ENCODE measurements around the gene RTL10.
"Not testable (repeated sequence)": the region's sequence is repeated elsewhere in the genome, so short reads cannot be mapped to it uniquely, and the experiment has no call there.

RTL10 gene

DNA sequence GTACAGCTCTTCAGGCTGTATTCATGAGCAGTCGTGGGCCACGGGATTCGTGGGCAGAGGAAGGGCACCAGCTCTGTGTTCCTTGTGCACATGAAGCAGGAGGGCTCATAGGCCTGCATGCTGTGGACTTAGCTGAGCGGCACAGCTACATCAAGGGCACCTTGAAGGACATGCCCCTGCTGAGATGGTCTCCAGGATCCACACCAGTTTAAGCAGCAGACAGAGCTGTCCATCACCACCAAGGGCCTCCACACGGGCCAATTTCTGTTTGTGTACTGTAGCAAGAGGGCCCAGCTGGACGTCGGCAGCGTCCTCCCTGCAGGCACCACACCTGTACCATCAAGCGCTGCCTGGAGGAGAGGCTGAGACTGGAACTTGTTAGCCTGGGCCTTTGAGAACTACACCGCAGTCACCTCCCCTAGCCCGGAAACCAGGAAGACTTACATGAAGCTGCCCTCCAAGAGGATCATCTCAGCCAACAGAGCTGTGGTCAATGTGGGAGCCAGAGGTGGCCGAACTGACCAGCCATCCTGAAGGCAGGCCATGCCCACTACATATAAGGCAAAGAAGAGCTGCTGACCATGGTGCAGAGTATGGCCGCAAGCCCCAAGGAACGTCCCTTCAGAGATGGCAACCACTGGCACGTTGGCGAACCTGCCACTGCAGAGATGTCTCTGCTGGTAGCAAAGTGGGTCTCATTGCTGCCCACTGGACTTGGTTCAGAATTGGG lies 32.7 kb upstream of the RTL10 start:
- no peaks in the 10 kb centered on the region for H3K27me3 ChIP-seq (ENCODE audit: low read depth, low read length)
- H3K4me3 ChIP-seq (ENCODE audit: low read depth in 1 of 2, low read length in 2 of 2) = no peak overlapping the region
- H3K27ac ChIP-seq (ENCODE audit: low read length) = no peak overlapping the region
- peaks cover 3% of the 10 kb centered on the region in 2 donors for H3K36me3 ChIP-seq (ENCODE audit: control insufficient read depth in 1 of 2, insufficient read depth in 2 of 2, low read length in 2 of 2)
- peaks cover 6 to 11% of the 10 kb centered on the region in 2 donors for H3K4me1 ChIP-seq (ENCODE audit: control insufficient read depth in 1 of 2, insufficient read depth in 2 of 2, low read length in 2 of 2)
- no peaks in the 10 kb centered on the region for H3K9me3 ChIP-seq (ENCODE audit: control insufficient read depth in 1 of 2, low read length in 2 of 2)

DNA sequence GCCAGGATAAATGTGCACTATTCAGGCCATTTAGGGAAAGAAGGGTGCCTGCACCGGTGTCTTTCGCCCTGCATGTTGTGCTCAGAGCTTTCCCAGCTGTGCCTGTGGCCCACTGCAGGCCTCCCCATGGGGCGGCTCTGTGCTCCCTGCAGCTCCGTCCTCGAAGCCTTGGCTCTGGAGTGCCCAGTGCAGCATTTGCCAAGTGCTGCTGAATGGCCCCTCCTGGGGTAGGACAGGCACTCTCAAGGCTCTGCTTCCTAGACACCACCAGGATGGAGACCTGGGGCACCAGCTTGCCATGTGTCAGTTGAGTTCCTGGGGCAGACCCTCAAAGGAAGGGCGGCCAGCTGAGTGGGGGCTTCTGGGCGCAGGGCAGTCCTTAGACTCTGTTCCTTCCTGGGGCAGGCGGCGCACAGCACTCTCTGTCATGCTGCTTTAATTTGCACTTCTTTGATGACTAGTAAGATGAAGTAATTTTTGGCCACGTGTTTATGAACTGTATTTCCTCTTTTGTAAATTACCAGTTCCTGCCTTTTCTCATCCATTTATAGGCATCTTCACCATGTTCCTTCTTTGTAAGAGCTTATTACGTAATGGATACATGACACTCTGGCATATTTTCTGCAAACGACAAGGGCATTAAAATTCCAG lies 32.1 kb upstream of the RTL10 start:
- no peaks in the 10 kb centered on the region for H3K9me3 ChIP-seq (ENCODE audit: control insufficient read depth in 1 of 2, low read length in 2 of 2)
- no peak overlapping the region for H3K27ac ChIP-seq (ENCODE audit: low read length)
- H3K4me3 ChIP-seq (ENCODE audit: low read depth in 1 of 2, low read length in 2 of 2) = no peak overlapping the region
- H3K27me3 ChIP-seq (ENCODE audit: low read depth, low read length) = no peaks in the 10 kb centered on the region
- H3K4me1 ChIP-seq (ENCODE audit: control insufficient read depth in 1 of 2, insufficient read depth in 2 of 2, low read length in 2 of 2) = peaks cover 0 to 8% of the 10 kb centered on the region in 2 donors
- H3K36me3 ChIP-seq (ENCODE audit: control insufficient read depth in 1 of 2, insufficient read depth in 2 of 2, low read length in 2 of 2) = peaks cover 3% of the 10 kb centered on the region in 2 donors

DNA sequence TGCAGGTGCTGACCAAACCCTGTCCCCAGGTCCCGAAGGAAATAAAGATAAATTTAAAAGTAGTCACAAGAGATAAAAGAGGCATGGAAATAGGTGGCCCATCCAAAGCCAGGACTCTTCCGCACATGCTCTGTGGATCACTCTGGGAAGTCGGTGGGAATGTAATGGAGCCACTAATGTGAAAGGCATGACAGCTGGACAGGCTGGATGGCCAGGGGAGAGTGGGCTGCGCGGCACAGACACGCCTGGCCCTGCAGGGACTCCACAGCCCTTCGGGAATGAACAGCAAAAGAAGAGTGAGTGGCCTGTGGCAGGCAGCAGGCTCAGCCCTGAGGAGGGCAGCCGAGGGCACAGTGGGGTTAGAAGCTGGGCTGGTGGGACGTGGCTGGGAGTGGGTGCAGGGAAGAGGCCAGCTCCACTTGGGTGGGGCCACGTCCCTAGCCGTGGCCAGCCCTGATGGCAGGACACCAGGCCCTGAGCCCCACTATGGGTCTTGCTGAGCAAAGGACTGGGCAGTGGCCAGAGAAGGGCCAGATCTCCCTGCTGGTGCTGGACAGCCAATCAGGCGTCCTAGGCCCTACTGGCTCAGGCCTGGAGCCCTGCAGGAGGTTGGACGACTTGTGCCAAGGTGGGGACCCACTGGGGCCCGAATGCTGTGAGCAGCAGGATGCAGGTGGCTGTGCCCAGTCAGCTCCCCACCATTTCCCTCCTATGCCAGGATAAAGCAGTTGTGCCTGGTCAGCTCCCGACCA lies 31.3 kb upstream of the RTL10 start:
- no peak overlapping the region for H3K27ac ChIP-seq (ENCODE audit: low read length)
- no peaks in the 10 kb centered on the region for H3K9me3 ChIP-seq (ENCODE audit: control insufficient read depth in 1 of 2, low read length in 2 of 2)
- no peaks in the 10 kb centered on the region for H3K27me3 ChIP-seq (ENCODE audit: low read depth, low read length)
- H3K36me3 ChIP-seq (ENCODE audit: control insufficient read depth in 1 of 2, insufficient read depth in 2 of 2, low read length in 2 of 2) = peaks cover 0 to 3% of the 10 kb centered on the region in 2 donors
- peaks cover under 1 to 13% of the 10 kb centered on the region in 2 donors for H3K4me1 ChIP-seq (ENCODE audit: control insufficient read depth in 1 of 2, insufficient read depth in 2 of 2, low read length in 2 of 2)
- H3K4me3 ChIP-seq (ENCODE audit: low read depth in 1 of 2, low read length in 2 of 2) = no peak overlapping the region

DNA sequence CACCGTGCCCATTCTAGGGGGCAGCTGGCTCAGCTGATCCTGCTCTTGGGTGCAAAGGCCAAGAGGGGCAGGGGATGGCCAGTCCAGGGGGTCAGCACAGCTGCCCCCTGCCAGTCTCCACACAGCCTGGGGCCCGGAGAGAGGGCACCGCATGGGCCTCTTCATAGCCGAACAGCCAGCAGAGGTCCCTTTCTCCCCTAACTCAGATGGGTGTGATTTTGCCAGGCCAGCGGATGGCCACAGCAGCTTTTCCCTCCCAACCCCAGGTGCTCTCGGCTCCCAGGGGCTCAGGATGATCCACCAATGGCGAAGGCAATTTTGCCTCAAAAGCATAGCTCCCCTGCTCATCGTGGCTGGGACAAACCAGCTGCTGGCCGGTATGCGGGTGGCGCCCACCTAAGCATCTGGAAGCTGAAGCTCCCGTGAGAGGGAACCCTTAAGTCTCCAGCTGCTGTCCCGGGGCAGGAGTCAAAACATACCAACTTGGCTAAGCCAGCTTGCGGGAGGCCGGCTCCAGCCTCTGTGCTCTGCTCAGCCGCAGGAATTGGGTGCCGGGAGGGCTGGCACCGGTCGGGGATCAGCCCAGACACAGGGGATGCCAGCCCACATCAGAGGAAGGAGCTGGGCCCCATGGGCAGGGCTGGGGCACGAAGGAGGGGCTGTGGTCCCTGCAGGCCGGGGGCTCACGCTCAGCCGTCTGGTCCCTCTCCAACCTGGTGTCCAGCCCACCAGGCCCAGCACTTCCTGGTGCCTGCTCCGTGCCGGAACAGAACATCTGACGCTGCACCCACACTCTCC lies 30.5 kb upstream of the RTL10 start:
- Histone ChIP-seq H3K4me1 (ENCODE audit: control insufficient read depth in 1 of 2, insufficient read depth in 2 of 2, low read length in 2 of 2) (peaks cover 3 to 17% of the 10 kb centered on the region in 2 donors), H3K9me3 (ENCODE audit: control insufficient read depth in 1 of 2, low read length in 2 of 2) (no peaks in the 10 kb centered on the region), H3K27me3 (ENCODE audit: low read depth, low read length) (no peaks in the 10 kb centered on the region), H3K27ac (ENCODE audit: low read length) (no peak overlapping the region), H3K36me3 (ENCODE audit: control insufficient read depth in 1 of 2, insufficient read depth in 2 of 2, low read length in 2 of 2) (peaks cover 0 to 3% of the 10 kb centered on the region in 2 donors), H3K4me3 (ENCODE audit: low read depth in 1 of 2, low read length in 2 of 2) (no peak overlapping the region)

DNA sequence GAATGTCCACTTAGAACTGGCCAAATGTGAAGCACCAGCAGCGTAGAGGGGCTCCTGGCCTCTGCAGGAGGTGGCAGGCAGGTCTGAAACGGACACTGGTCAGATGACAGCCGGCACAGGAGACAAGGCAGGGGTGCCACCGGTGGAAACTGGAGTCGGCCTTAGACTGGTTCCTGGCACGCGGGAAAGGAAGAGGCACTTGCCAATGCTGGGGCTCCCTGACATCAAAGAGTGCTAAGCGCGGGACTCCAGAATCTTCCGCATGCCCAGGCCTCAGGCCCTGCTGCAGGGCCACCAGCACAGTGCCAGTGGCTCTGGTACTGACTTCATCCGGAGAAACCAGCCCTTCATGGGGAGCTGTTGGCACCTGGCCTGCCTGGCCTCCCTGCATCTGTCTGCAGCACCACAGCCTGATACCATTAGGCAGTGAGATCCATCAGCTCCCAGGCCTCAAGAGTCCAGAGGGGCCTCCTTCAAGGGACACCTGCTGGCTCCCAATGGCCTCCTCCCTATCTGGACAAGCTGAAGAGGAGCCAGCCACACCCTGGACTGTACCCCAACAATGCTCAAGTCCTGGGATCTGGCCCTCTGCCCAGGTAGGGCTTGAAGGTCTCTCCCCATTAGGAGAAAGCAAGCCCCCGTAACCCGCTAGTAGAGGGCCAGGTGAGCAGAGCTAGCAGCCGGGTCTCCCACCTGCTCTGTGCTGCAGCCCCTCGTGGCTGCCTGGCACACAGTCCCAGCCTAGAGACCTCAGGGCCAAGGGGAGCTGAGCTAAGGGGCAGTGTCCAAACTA lies 29.7 kb upstream of the RTL10 start:
- Histone ChIP-seq H3K36me3 (ENCODE audit: control insufficient read depth in 1 of 2, insufficient read depth in 2 of 2, low read length in 2 of 2) (peaks cover 0 to 3% of the 10 kb centered on the region in 2 donors), H3K27ac (ENCODE audit: low read length) (no peak overlapping the region), H3K9me3 (ENCODE audit: control insufficient read depth in 1 of 2, low read length in 2 of 2) (no peaks in the 10 kb centered on the region), H3K4me3 (ENCODE audit: low read depth in 1 of 2, low read length in 2 of 2) (no peak overlapping the region), H3K4me1 (ENCODE audit: control insufficient read depth in 1 of 2, insufficient read depth in 2 of 2, low read length in 2 of 2) (peaks cover 3 to 17% of the 10 kb centered on the region in 2 donors), H3K27me3 (ENCODE audit: low read depth, low read length) (no peaks in the 10 kb centered on the region)

DNA sequence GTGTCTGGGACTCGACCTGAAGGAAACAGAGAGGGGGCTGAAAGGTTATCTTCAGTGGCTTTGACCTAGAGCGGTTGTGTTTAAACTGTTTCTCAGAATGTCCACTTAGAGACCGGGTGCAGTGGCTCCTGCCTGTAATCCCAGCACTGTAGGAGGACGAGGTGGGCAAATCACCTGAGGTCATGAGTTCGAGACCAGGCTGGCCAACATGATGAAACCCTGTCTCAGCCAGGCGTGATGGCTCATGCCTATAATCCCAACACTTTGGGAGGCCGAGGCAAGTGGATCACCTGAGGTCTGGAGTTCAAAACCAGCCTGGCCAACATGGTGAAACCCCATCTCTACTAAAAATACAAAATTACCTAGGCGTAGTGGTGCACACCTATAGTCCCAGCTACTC lies 28.8 kb upstream of the RTL10 start:
- not testable (repeated sequence) for H3K4me3 ChIP-seq (ENCODE audit: low read depth in 1 of 2, low read length in 2 of 2); H3K27me3 ChIP-seq (ENCODE audit: low read depth, low read length); H3K36me3 ChIP-seq (ENCODE audit: control insufficient read depth in 1 of 2, insufficient read depth in 2 of 2, low read length in 2 of 2); H3K27ac ChIP-seq (ENCODE audit: low read length); H3K9me3 ChIP-seq (ENCODE audit: control insufficient read depth in 1 of 2, low read length in 2 of 2)
- peaks cover 3 to 17% of the 10 kb centered on the region in 2 donors for H3K4me1 ChIP-seq (ENCODE audit: control insufficient read depth in 1 of 2, insufficient read depth in 2 of 2, low read length in 2 of 2)

DNA sequence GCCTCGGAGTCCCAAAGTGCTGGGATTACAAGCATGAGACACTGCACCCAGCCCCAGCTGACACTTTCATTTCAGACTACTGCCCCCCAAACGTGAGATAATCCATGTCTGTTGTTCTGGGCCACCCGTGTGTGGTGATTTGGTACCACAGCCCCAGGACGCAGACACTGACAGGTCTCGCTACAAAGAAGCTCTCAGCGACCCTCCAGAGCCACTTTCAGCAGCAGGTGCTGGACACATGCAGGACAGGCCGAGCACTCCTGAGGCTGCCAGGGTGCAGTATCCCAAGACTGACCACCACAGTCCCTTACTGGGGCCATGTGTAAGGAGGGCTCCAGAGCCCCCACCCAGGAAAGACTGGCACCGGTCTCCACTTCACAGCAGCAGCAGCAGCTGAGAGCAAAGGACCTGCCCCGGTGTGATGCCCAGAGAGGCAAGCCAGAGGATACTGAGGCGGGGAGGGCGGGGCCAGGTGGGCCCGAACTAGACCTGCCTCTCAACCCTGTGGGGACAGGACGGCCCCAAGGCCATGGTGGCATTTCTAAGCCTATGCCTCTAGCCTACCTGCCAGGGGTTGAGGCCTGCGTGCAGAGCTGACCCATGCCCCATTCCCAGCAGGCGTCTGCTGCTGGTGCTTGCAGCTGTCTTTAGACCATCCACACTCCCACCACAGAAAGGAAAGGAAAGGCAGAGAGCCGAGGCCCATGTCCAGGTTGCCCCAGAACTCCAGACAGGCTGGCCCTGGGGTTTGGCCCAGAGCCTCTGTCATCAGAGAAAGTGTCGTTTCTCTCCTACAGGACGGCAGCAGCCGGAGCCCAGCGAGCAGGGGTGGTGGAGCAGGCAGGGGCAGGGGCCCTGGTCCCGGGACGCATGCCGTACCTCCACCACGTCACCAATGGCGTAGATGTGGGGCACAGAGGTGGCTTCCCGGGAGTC lies 28.0 kb upstream of the RTL10 start:
- Histone ChIP-seq H3K36me3 (ENCODE audit: control insufficient read depth in 1 of 2, insufficient read depth in 2 of 2, low read length in 2 of 2) (peaks cover 3 to 9% of the 10 kb centered on the region in 2 donors), H3K4me3 (ENCODE audit: low read depth in 1 of 2, low read length in 2 of 2) (no peak overlapping the region), H3K27me3 (ENCODE audit: low read depth, low read length) (no peaks in the 10 kb centered on the region), H3K4me1 (ENCODE audit: control insufficient read depth in 1 of 2, insufficient read depth in 2 of 2, low read length in 2 of 2) (peaks cover 3 to 17% of the 10 kb centered on the region in 2 donors), H3K27ac (ENCODE audit: low read length) (no peak overlapping the region), H3K9me3 (ENCODE audit: control insufficient read depth in 1 of 2, low read length in 2 of 2) (no peaks in the 10 kb centered on the region)

DNA sequence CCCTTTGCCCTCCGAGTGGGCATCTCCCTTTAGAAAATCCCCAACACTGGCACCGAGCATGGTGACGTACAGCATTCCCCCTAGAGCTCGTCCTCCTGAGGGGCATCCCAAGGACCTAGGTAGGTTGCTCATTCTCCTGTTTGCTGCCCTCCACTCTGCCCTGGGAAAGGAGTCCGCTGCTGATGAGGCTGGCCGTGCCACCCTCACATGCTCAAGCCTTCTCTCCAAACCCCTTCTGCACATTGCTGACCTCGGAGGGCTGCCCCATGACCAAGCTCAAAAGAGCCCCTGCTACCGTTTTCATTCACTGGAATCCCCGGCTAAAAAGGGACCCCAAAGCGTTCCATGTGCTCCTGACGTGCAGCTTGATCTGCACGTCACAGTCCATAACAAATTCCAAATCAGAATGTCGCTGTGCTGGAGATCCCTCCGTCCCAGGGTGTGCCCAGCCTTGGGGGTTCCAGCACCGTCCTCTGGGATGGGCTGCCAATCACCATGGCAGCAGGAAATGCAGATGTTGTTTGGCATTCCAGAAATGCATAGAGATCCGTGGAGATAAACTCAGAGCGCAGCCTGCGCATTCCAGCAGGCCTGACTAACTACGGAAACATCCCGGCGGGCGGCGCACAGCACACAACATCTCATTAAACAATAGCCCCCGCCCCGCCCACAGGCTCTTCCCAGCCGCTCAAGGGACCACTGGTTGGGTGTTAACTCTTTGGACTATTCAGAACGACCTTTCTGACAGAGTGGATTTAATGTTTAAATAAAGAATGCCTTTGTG lies 26.3 kb upstream of the RTL10 start:
- peak overlapping the region; percentile 38 to 46 for H3K4me3 ChIP-seq (ENCODE audit: low read depth in 1 of 2, low read length in 2 of 2)
- H3K4me1 ChIP-seq (ENCODE audit: control insufficient read depth in 1 of 2, insufficient read depth in 2 of 2, low read length in 2 of 2) = peaks cover 3 to 17% of the 10 kb centered on the region in 2 donors
- H3K27ac ChIP-seq (ENCODE audit: low read length) = no peak overlapping the region

DNA sequence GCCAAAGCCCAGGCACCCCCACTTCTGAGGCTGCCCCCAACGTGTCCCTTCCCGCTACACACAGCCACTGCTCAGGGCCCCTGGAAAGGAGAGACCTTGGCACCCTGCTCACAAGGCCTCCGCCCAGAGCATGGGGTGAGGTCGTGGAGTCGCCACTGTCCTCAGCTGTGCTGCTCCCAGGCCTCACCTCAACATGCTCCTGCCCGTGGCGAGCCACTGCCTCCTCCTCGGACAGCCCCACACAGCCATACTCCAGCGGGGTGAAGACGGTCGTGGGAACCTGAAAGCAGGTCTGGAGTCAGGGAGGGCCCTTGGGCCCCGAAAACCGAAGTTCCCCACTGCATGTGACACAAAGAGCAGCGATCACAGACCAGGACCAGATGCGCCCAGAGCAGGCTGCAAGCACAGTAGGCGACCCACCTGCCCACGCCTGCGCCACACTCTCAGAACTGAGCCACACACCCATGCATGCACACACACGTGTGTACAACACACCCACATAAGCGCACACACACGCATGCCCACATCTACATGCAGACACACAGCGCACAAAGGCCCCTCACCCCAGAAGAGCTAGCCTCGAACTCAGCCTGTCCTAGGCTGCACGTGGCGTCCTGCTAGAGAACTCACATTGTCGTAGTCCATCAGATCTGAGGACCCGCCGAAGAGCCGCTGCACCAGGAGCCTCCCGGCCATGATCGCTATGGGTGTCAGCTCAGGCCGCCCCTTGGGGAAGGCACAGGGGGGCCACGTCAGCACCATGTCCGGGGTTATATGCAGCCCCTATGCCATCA lies 25.5 kb upstream of the RTL10 start:
- Histone ChIP-seq H3K27me3 (ENCODE audit: low read depth, low read length) (no peaks in the 10 kb centered on the region), H3K36me3 (ENCODE audit: control insufficient read depth in 1 of 2, insufficient read depth in 2 of 2, low read length in 2 of 2) (peaks cover 3 to 11% of the 10 kb centered on the region in 2 donors), H3K27ac (ENCODE audit: low read length) (no peak overlapping the region), H3K4me1 (ENCODE audit: control insufficient read depth in 1 of 2, insufficient read depth in 2 of 2, low read length in 2 of 2) (peaks cover 3 to 17% of the 10 kb centered on the region in 2 donors), H3K9me3 (ENCODE audit: control insufficient read depth in 1 of 2, low read length in 2 of 2) (no peaks in the 10 kb centered on the region), H3K4me3 (ENCODE audit: low read depth in 1 of 2, low read length in 2 of 2) (peak overlapping the region in 1 of 2 donors; percentile 46)

More for the DNA sequence above, 26.3 kb upstream of the RTL10 start:
- Histone ChIP-seq H3K9me3 (ENCODE audit: control insufficient read depth in 1 of 2, low read length in 2 of 2) (no peaks in the 10 kb centered on the region), H3K36me3 (ENCODE audit: control insufficient read depth in 1 of 2, insufficient read depth in 2 of 2, low read length in 2 of 2) (peaks cover 3 to 6% of the 10 kb centered on the region in 2 donors), H3K27me3 (ENCODE audit: low read depth, low read length) (no peaks in the 10 kb centered on the region)
